GM10847 (cell line): Measurements from ENCODE around the gene LMO2.

Source experiments
- POLR2A ChIP-seq: IDR thresholded peaks from 2 replicates; pipeline ENCODE4 v1.6.1; 2011; ENCODE audit not compliant: insufficient read length; ENCODE audit errors: extremely low read depth

LMO2 gene

DNA sequence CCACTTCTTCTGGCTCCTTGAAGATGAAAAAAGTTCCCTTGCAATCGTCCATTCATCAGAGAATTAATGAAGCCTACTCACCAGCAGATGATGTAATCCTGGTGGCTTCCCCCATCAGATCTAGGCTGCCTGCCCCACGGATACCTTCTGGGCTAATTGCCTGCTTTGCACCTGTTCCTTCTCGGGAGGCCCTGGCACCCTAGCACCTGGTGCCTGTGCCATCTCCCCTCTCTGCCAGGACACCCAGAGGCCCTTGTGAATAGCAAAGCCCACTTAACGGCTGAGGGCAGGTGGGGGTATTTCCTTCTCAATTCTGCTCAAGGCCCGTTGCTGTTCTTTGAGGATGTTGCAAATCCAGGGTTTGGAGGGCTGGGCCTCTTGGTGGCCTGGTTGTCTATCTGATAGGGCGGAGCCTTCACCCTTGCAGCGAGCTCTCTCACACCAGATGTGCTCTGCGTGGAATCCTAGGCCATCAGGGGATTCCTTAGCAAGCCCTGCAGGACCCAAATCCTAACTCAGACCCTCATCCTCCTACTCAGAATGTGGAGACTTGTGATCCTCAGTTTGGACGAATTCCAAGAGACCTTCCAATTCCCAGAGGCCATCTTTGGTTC lies at the start of gene LMO2:
LMO2 (minus strand) TSS at position 363 of the 614 bp plus-strand sequence. CDS start 22,360 bp downstream, outside the sequence.
- no peak for TF ChIP-seq POLR2A

DNA sequence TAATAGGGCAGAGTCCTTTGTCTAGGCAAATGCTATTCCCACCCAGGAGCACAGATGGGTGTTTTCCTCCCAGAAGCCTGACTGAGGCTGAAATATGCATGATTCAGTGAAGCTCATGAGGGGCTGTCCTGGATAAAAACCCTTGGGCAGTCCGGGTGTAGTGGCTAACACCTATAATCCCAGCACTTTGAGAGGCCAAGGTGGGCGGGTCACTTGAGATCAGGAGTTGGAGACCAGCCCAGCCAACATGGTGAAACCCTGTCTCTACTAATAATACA lies 48.6 kb upstream of the LMO2 start:
- TF ChIP-seq POLR2A, result no peak

DNA sequence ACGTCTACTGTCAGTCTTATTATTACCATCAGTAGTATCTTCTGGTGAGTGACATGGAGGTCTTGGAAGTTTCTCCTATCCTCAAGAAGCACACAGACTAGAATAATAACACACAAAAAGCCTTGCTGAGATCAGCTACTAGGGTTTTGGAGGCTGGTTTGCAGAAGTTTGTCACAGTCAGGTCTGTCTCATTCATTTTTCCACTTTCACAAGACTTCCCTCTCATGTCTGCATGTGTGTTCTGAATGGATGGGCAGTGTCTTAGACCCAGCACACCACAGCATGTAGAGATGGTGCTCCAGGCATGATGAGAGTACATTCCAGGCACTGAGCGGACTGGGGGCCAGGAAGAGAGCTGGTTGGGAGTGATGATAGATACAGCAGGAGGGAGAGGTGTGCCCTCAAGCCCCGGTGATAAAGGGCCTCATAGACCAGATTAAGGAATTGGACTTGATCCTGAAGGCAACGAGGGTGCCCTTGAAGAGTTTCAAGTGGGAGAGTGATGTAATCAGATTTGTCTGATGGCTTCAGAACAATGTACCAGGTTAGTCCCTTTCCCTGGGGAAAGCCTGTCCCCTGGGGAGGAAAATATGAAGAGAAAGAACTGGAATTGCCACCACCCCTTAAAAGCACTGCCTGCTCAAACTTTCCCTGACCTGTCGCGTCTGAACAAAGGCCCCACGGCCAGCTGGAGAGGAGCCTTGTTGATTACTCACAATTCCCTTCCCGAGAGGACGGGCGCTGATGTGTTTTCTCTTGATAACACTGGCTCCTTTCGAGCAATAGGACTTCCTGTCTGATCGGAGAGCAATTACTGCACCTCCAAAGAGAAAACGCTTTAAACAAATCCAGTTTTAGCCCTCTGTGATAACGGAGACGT lies 45.1 kb upstream of the LMO2 start:
- TF ChIP-seq POLR2A, result no peak

DNA sequence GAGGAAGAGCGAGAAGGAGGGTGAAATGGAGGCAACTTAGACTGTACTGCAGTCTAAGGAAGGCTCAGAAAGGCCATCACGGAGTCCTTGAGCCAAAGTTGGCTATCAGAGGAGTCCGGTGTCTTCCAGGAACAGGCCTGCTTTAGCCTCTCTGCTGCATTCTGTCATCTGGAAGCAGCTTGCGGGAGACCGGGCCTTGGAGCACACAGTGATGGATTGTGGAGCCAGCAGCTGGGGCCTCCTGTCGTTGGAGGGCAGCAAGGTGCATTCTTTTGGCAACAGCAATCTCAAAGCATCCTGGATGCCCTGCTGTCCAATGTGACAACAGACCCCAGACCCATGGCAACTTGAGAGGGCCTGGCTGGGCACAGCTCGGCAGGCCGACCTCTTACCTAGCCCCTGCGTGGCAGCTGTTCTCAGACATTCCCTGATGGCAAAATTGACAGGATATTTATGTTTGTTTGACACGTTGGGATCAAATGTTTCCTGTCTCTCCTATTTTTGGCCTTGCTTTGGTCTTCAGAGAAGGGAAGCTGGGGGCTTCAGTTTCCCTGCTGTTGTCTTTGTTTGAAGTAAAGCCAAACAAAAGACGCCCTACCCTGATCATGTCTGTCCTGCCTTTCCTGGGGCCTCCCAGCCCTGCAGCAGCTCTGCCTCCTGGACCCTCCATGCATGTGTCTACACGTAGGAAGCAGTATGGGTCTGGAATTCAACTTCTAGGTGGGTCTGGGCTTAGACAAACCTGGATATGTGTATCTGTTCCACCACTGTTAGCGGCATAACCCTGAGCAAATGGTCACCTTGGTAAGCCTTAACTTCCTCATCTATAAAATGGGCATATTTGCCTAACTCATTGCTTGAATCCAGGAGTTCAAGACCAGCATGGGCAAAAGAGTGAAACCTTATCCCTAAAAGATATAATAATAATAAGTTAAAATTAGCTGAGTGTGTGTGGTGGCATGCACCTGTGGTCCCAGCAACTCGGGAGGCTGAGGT lies 43.9 kb upstream of the LMO2 start:
- TF ChIP-seq POLR2A, result no peak

DNA sequence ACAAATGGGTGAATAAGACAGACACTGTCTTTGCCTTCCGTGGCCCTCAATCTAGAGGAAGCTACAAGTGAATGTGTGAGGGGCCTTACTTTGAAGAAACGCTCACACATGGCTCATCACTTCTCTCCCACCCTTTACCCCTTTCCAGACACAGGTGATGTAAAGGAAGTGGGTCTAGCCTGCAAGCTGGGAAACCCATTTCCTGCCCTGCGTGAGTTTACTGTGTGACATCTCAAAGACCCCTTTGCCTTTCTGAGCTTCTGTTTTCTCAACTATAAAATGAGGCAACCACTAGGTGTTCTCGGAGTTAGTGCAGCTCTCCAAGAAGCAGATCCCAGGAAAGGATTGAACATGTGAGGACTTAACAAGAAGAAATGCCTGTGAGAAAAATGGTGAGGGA lies 43.1 kb upstream of the LMO2 start:
- TF ChIP-seq POLR2A, result no peak

DNA sequence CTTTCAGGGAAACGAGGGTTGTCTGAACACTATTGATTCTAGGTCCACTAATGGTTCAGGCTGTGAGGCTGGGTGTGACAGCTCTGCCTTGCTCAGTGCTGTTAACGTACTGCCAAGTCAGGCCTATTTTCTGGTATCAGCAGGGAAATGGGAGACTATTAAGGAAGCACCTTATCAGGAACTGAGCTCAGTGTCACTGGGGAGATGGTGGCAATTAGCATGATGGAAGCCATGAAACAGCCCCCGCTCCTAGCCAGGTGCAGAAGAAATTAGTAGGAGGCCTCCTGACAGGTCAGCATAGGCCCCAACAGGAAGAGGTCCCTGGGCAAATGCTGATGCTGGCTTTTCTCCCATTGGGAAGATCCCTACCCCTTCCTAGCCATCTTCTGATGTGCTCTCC lies 42.6 kb upstream of the LMO2 start:
- TF ChIP-seq POLR2A, result no peak

DNA sequence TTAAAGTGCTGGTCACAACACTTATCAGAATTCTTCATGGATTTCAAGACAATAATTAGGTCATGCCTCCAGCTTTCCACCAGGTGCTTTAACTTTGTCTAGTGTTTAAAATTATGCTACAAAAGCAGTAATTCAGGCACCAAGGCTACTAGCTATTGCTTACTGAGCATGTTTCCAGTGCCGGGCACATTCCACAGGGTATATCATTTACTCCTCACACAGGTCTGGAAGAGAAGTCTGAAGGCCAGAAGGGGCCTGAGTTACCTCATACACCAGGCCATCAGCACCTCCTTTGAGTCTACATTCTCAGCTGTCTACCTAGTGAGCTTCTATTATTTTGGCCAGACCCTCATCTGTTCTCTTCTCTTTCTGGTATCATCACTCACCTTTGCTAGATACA lies 41.7 kb upstream of the LMO2 start:
- no peak for TF ChIP-seq POLR2A

DNA sequence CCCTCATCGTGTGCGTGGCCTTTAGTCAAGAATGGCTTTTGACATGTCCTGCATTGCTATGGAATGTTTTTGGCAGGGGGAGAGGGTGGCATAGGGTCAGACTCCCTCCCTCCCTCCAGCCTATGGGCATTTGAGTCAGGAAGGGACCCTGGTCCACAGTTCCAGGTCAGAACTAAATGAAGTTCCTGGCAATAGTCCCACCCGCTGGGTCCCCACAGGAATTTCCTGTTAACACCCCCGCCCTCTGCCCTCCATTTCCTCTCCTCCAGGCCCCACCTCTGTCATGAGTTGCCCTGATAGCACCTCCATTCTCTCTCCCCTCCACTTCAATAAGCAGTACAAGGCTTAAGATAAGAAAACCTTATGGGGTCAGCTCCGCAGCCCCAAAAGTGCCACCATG lies 40.8 kb upstream of the LMO2 start:
- TF ChIP-seq POLR2A, result no peak

DNA sequence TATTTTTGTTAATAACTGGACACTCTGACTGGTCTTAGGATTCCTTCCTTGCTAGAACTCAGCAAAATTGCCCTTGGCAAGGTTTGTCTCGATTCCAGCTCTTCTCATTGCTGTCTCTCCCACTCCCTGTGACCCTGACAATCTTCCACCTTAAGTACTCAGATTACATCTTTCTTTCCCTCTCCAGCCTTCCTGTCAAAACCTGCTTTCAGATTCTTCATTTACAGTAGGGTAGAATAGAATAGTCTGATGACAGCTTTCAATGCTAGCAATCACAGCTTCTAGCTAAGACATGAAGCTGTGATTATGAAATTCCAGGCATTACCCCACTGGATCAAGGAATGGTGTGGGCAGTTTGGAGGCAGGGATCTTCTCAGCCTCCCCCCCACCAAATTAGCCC lies 39.2 kb upstream of the LMO2 start:
- TF ChIP-seq POLR2A, result no peak

DNA sequence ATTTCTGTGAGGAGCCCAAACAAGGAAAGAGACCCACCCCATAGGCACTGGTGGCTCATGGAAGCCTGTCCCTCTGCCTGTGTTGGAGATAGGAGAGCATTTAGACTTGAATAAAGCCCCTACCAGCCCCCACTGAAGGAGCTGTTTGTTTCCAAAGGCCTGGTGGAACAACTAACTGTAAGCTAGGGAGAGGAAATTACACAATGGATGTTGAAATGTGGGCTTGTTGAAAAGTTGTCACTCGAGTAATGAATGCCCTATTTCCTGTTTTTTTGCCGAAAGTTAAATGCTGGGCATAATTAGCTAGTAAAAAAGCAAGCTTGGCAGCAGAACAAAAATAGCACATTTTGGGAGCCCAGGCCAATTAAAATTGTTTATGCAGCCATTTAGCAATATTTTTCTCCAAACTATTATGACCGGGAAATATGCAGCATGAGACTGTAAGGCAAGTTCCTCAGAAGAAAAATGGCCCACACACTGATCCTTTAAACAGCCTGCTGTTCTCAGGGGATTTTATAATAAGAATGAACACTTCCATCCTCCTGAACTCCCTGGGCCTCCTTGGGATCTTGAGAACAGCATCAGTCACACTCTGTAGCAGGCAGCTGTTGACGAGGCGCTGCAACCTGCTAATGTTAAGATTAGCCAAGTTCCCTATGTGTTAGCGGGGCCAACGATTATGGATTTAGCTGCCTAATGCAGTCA lies 38.6 kb upstream of the LMO2 start:
- no peak for TF ChIP-seq POLR2A

DNA sequence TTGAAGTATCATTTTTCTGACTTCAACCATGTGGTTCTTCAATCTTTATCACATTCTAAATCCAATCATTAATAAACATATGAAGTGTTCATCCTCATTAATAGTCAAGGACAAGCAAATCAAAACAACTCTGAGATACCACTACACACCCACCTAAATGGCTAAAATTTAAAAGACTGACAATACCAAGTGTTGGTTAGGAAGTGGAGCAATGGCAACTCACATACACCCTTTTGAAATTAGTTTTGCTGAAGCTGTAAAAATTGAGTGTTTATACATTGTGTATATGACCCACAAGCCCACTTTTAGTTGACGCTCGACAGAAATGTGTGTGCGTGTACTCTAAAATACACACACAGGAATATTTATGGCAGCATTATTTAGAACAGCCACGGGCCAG lies 36.7 kb upstream of the LMO2 start:
- no peak for TF ChIP-seq POLR2A

DNA sequence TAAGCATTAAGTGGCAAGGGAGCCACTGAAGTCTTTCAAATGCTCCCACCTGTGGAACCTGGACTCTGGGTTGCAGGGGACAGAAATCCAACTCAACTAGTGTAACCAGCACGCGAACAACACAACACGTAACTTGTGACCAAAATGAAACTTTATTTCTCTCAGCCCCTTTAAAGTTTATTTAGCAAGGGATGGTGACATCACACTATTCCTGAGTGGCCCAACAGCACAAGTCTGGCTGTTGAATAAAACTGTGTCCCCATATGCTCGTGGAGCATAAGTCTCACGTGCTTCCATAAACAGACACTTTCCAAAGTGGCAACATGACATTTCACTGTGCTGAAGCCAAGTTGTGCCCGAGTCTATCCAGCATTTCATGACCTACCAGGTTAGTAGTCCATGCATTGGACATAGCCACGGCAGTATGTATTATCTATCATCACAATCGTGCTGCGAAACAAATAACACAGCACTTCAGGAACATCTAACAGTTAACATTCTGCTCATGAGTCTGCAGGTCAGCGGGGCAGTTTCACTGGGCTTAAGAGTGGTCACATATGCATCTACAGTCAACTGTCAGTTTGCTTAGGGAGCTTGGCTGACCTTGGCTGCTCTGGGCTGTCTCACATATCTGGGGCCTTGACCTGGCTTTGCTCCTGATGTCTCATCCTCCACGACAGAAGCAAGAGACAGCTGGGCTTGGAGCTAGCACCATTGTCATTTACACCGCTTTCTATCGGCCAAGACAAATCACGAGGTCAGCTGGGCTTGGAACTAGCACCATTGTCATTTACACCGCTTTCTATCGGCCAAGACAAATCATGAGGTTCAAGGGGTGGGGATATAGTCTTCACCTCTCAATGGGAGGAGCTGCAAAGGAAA lies 35.0 kb upstream of the LMO2 start:
- no peak for TF ChIP-seq POLR2A

DNA sequence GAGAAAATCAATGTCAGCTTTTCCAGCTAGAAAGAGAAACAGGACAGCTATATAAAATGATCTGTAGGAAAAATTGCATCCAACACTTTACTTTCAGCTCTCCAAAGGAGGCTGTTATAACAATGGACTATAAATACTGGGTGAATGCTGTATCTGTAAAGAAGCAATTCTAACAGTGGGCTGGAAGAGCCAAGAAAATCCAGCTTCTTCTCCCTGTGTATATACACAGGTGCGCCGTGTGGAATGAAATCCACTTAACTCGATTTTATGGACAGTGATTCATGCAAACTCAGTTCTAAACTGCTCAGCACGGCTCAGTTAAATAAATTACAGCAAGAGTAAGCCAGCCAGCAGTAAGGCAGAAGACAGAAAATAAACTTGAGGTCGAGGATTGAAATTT lies 32.5 kb upstream of the LMO2 start:
- no peak for TF ChIP-seq POLR2A

DNA sequence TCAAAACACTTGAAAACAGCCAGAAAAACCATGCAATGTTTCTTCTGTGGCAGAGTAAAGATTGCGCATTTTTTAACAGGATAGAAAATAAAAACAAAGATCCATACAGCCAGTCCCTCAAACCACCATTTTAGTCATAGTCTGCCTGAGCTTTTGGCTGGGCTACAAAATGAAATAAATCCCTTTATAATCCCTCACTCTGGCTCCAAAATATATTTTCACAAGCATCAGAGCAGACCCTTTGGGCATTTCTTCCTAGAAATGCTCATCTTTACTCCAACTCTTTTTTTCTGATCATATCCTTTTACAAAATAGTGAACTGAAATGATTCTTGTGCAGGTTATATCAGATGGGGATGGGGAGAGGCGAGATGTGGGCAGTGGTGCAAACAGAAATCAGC lies 31.8 kb upstream of the LMO2 start:
- no peak for TF ChIP-seq POLR2A
